H1 (cell line): Measurements from ENCODE around the gene P3H1. TPM values are rescaled to one million over a fixed set of nuclear protein-coding genes. Genes with fewer than 3 reads are reported as not detected.

Source experiments
- CTCF ChIA-PET: fragments of 300-600 bp; sonication (Branson Sonifier 250); formaldehyde crosslinking; loops from one replicate; lab custom pipeline; 2021; ENCODE audit not compliant: partially characterized antibody; lab: Charles Lee
- POLR2A ChIA-PET: fragments of 300-600 bp; sonication (Branson Sonifier 250); formaldehyde crosslinking; loops from one replicate; lab custom pipeline; 2021; ENCODE audit warnings: inconsistent platforms; ENCODE audit not compliant: partially characterized antibody; lab: Charles Lee
- DNase-seq, 2 experiments: peaks; one replicate each; pipeline versions ENCODE4 v3.0.0 to v3.0.0-alpha.2; 2010 to 2022; ENCODE audit warnings: low spot score in 2 of 2, low read depth in 1 of 2, mixed read lengths in 1 of 2
- FAIRE-seq: peaks from 2 replicates; lab custom pipeline; 2011; peaks lifted over from hg19 to GRCh38; lab: Jason Lieb, UNC
- H2AFZ ChIP-seq: 2 replicates; pipeline ENCODE4 v1.8.1; 2012; ENCODE audit warnings: low read length, inconsistent platforms
- H2AK5ac ChIP-seq: 2 replicates; pipeline ENCODE4 v1.6.1; 2013; ENCODE audit warnings: low read depth, low read length
- H2BK120ac ChIP-seq: replicated peaks from 2 replicates; pipeline ENCODE3; 2013; ENCODE audit warnings: low read depth, low read length, inconsistent platforms
- H2BK12ac ChIP-seq: 2 replicates; pipeline ENCODE4 v1.6.1; 2013; ENCODE audit warnings: low read depth, low read length
- H2BK15ac ChIP-seq: 2 replicates; pipeline ENCODE4 v1.6.1; 2013; ENCODE audit warnings: low read length
- H2BK20ac ChIP-seq: 2 replicates; pipeline ENCODE4 v1.6.1; 2013; ENCODE audit warnings: low read length
- H2BK5ac ChIP-seq: 2 replicates; pipeline ENCODE4 v1.6.1; 2013; ENCODE audit warnings: low read depth, low read length
- H3K14ac ChIP-seq: 2 replicates; pipeline ENCODE4 v1.6.1; 2013; ENCODE audit warnings: inconsistent platforms; ENCODE audit not compliant: insufficient read length
- H3K18ac ChIP-seq: 2 replicates; pipeline ENCODE4 v1.6.1; 2013; ENCODE audit warnings: low read length; ENCODE audit errors: extremely low read depth
- H3K23ac ChIP-seq: 2 replicates; pipeline ENCODE4 v1.6.1; 2013; ENCODE audit warnings: inconsistent platforms; ENCODE audit not compliant: insufficient read length
- H3K23me2 ChIP-seq: 2 replicates; pipeline ENCODE4 v1.6.1; 2013; ENCODE audit warnings: low read depth, low read length
- H3K27ac ChIP-seq: 2 replicates; pipeline ENCODE4 v1.6.1; 2011; ENCODE audit warnings: low read depth, low read length, inconsistent platforms
- H3K27me3 ChIP-seq, 4 experiments: replicated peaks in 1 of 4; 1 replicate in 1 of 4; 2 replicates in 3 of 4; pipeline versions ENCODE4 v1.6.1 to v1.8.1; 2011 to 2013; ENCODE audit warnings: low read length in 3 of 4, mild to moderate bottlenecking in 3 of 4, inconsistent platforms in 2 of 4, mixed read lengths in 2 of 4, moderate library complexity in 1 of 4; ENCODE audit not compliant: control insufficient read depth in 3 of 4, insufficient read depth in 3 of 4; ENCODE audit errors: extremely low read depth in 1 of 4
- H3K36me3 ChIP-seq, 4 experiments: 2 replicates each; pipeline versions ENCODE4 v1.6.1 to v1.8.1; 2011 to 2013; ENCODE audit warnings: mild to moderate bottlenecking in 4 of 4, low read length in 3 of 4, moderate library complexity in 2 of 4, control low read depth in 1 of 4, inconsistent platforms in 1 of 4; ENCODE audit not compliant: insufficient read depth in 4 of 4, control insufficient read depth in 2 of 4
- H3K4ac ChIP-seq: replicated peaks from 2 replicates; pipeline ENCODE3; 2013; ENCODE audit warnings: low read length, low read depth, mixed read lengths, inconsistent platforms; ENCODE audit not compliant: insufficient read length
- H3K4me1 ChIP-seq, 4 experiments: replicated peaks in 1 of 4; 1 replicate in 1 of 4; 2 replicates in 3 of 4; pipeline versions ENCODE4 v1.6.1 to v1.8.1; 2011 to 2013; ENCODE audit warnings: low read length in 3 of 4, inconsistent platforms in 2 of 4, mixed read lengths in 1 of 4; ENCODE audit not compliant: insufficient read depth in 4 of 4, control insufficient read depth in 3 of 4
- H3K4me2 ChIP-seq, 2 experiments: 2 replicates each; pipeline versions ENCODE4 v1.6.1 to v1.8.1; 2011 to 2013; ENCODE audit warnings: low read depth in 2 of 2, low read length in 2 of 2, control low read depth in 1 of 2, inconsistent platforms in 1 of 2, mild to moderate bottlenecking in 1 of 2; ENCODE audit not compliant: insufficient read depth in 1 of 2
- H3K4me3 ChIP-seq, 4 experiments: fragments of 200-600, 300-600 bp in 1 of 4; sonication (generic), shearing (Covaris generic), sonication (Bioruptor Twin) in 1 of 4; 2 replicates each; pipeline versions ENCODE4 v1.5.1 to v1.8.1; 2011 to 2016; ENCODE audit warnings: low read length in 4 of 4, low read depth in 3 of 4, control low read depth in 2 of 4, inconsistent platforms in 2 of 4, mild to moderate bottlenecking in 2 of 4, mixed read lengths in 1 of 4, moderate library complexity in 1 of 4; ENCODE audit not compliant: insufficient read depth in 2 of 4; ENCODE audit errors: extremely low read depth in 1 of 4
- H3K56ac ChIP-seq: replicated peaks from 2 replicates; pipeline ENCODE3; 2013; ENCODE audit warnings: low read depth, mild to moderate bottlenecking, mixed read lengths, low read length, inconsistent platforms; ENCODE audit not compliant: insufficient read length
- H3K79me1 ChIP-seq: 2 replicates; pipeline ENCODE4 v1.6.1; 2013; ENCODE audit warnings: low read depth, low read length, control low read depth
- H3K79me2 ChIP-seq, 2 experiments: 2 replicates each; pipeline versions ENCODE4 v1.6.1 to v1.8.1; 2012 to 2013; ENCODE audit warnings: low read length in 2 of 2, mild to moderate bottlenecking in 2 of 2, inconsistent platforms in 1 of 2; ENCODE audit not compliant: insufficient read depth in 2 of 2, control insufficient read depth in 1 of 2
- H3K9ac ChIP-seq, 4 experiments: replicated peaks in 1 of 4; 1 replicate in 1 of 4; 2 replicates in 3 of 4; pipeline versions ENCODE4 v1.6.1 to v1.8.1; 2011 to 2013; ENCODE audit warnings: low read depth in 3 of 4, low read length in 3 of 4, control low read depth in 2 of 4, mild to moderate bottlenecking in 2 of 4, moderate library complexity in 2 of 4, inconsistent platforms in 1 of 4; ENCODE audit errors: extremely low read depth in 1 of 4
- H3K9me3 ChIP-seq, 2 experiments: 2 replicates each; pipeline versions ENCODE4 v1.6.1 to v1.8.1; 2012 to 2013; ENCODE audit warnings: mild to moderate bottlenecking in 2 of 2, moderate library complexity in 2 of 2, control low read depth in 1 of 2, inconsistent platforms in 1 of 2, low read depth in 1 of 2, low read length in 1 of 2, mixed read lengths in 1 of 2; ENCODE audit not compliant: insufficient read depth in 2 of 2
- H4K20me1 ChIP-seq, 2 experiments: replicated peaks in 1 of 2; 2 replicates each; pipeline versions ENCODE3 to v1.8.1; 2011 to 2013; ENCODE audit warnings: inconsistent platforms in 2 of 2, low read length in 2 of 2, mild to moderate bottlenecking in 1 of 2; ENCODE audit not compliant: insufficient read depth in 2 of 2, control insufficient read depth in 1 of 2
- H4K5ac ChIP-seq: 2 replicates; pipeline ENCODE4 v1.6.1; 2013; ENCODE audit warnings: low read length, low read depth, mixed read lengths, inconsistent platforms; ENCODE audit not compliant: insufficient read length
- H4K8ac ChIP-seq: 2 replicates; pipeline ENCODE4 v1.8.0; 2013; ENCODE audit warnings: mild to moderate bottlenecking, moderate library complexity, low read length, inconsistent platforms; ENCODE audit not compliant: insufficient read depth; ENCODE audit errors: extremely low read depth
- H4K91ac ChIP-seq: replicated peaks from 2 replicates; pipeline ENCODE3; 2013; ENCODE audit warnings: low read length, mixed read lengths, inconsistent platforms; ENCODE audit not compliant: insufficient read length
- EGR1 ChIP-seq: IDR thresholded peaks from 2 replicates; pipeline ENCODE4 v1.6.1; 2011; ENCODE audit warnings: low read depth, low read length, borderline replicate concordance
- FOSL1 ChIP-seq: IDR thresholded peaks from 2 replicates; pipeline ENCODE4 v1.6.1; 2011; ENCODE audit warnings: mild to moderate bottlenecking, low read depth, low read length, moderate library complexity; ENCODE audit not compliant: insufficient read depth
- NANOG ChIP-seq: IDR thresholded peaks from 2 replicates; pipeline ENCODE4 v1.6.1; 2011; ENCODE audit warnings: low read length, low read depth, mild to moderate bottlenecking, inconsistent platforms; ENCODE audit not compliant: insufficient read depth, poor library complexity, severe bottlenecking
- POLR2AphosphoS5 ChIP-seq: IDR thresholded peaks from 2 replicates; pipeline ENCODE4 v1.6.1; 2011; ENCODE audit warnings: low read depth, low read length
- WGBS, 2 experiments: shearing (Covaris generic) in 1 of 2; methylation state at CpG; one replicate each; pipeline versions ENCODE4 v1.1.6 to v1.1.7; 2013 to 2015; ENCODE audit warnings: low lambda C conversion rate in 2 of 2, mixed read lengths in 2 of 2, inconsistent platforms in 1 of 2, low coverage in 1 of 2, missing lambda C conversion rate in 1 of 2; ENCODE audit not compliant: insufficient replicate concordance in 2 of 2, insufficient coverage in 1 of 2, insufficient read length in 1 of 2; ENCODE audit errors: extremely low coverage in 1 of 2, missing lambda C conversion rate in 1 of 2; 5-methylcytosine and 5-hydroxymethylcytosine counted together
- polyA plus RNA-seq, 7 experiments: library from polyadenylated mRNA; depleted of rRNA in 3 of 7; stranded (reverse) in 5 of 7; unstranded in 2 of 7; fragments of >200 nt in 5 of 7; fragments of 200-250 nt in 2 of 7; gene quantifications; 1 replicate in 5 of 7; 2 replicates in 1 of 7; 4 replicates in 1 of 7; pipeline versions ENCODE4 v1.2.1 to v1.2.3, GENCODE V29; 2011 to 2013; ENCODE audit warnings: missing spikeins in 2 of 7, mixed read lengths in 2 of 7
- total RNA-seq: library from RNA; stranded (reverse); fragmentation: NEBNext Ultra II Directional; extraction: Animal tissue kit (Norgen Biotek cat#: 25700); gene quantifications from 2 replicates; pipeline ENCODE4 v1.2.1, GENCODE V29; 2021

P3H1 gene
- total and polyA plus RNA-seq, 2 of the 8 experiments (the other 6 are each of a cell fraction or from before 2014, with no cell fraction given), result 58.4 to 87.5 TPM

GRCh38 chr1:42735477-42736105 is 31.2 kb downstream of the P3H1 start:
- Histone ChIP-seq H4K5ac (no peak overlapping the region), H3K4ac (no peak overlapping the region), H4K20me1 (peaks cover 0 to 4% of the 10 kb centered on the region in 2 experiments), H3K4me3 (no peak overlapping the region), H3K23ac (no peak overlapping the region), H2BK5ac (no peak overlapping the region), H3K79me1 (peaks cover 3% of the 10 kb centered on the region; the same call in 1 of the 2 replicates), H3K4me2 (no peak overlapping the region), H2BK15ac (no peak overlapping the region), H3K79me2 (no peaks in the 10 kb centered on the region), H3K36me3 (no peaks in the 10 kb centered on the region), H3K18ac (no peak overlapping the region), H3K56ac (no peak overlapping the region), H2BK20ac (no peak overlapping the region), H2AK5ac (no peak overlapping the region), H3K9ac (no peak overlapping the region), H3K14ac (no peak overlapping the region), H3K23me2 (peaks cover 5% of the 10 kb centered on the region; the same call in 1 of the 2 replicates), H4K91ac (no peak overlapping the region), H2AFZ (no peak overlapping the region), H2BK12ac (no peak overlapping the region), H2BK120ac (no peak overlapping the region), H3K9me3 (no peaks in the 10 kb centered on the region), H4K8ac (no peak overlapping the region), H3K4me1 (peaks cover 0 to 24% (median 17%) of the 10 kb centered on the region in 4 experiments; a peak in 6 of 7 replicates), H3K27ac (no peak overlapping the region), H3K27me3 (no peaks in the 10 kb centered on the region)
- ChIA-PET POLR2A (no interaction called here), CTCF (interaction anchor here (0.6 to 6.4 kb wide), 14 partner anchors 10 to 561 kb away, joined by 3 to 62 read pairs (median 3); partner anchors contain the start of gene YBX1)
- DNase-seq (no peak), FAIRE-seq (no peak)
- WGBS, 2 experiments, result 90% methylated on average over 14 of the region's 14 CpGs; no CpG with 5 or more reads in 1 of the 2 experiments
- TF ChIP-seq EGR1 (no peak), FOSL1 (no peak), NANOG (no peak), POLR2AphosphoS5 (no peak)
